MG63 (cell line): ENCODE data around the gene STXBP4. TPM values are rescaled to one million over a fixed set of nuclear protein-coding genes. Genes with fewer than 3 reads are reported as not detected.

Source experiments
- DNase-seq: peaks from one replicate; pipeline ENCODE4 v3.0.0-alpha.2; 2020
- H3K27me3 ChIP-seq: fragments of 250-450 bp; sonication (Bioruptor Pico); 2 replicates; pipeline ENCODE4 v1.5.1; 2020; ENCODE audit warnings: mild to moderate bottlenecking, moderate library complexity
- H3K36me3 ChIP-seq: fragments of 250-450 bp; sonication (Bioruptor Pico); 2 replicates; pipeline ENCODE4 v1.5.1; 2020; ENCODE audit warnings: mild to moderate bottlenecking, moderate library complexity
- H3K4me3 ChIP-seq: fragments of 250-450 bp; sonication (Bioruptor Pico); 2 replicates; pipeline ENCODE4 v1.5.1; 2020; ENCODE audit warnings: mild to moderate bottlenecking, moderate library complexity
- H3K9me3 ChIP-seq: fragments of 250-450 bp; sonication (Bioruptor Pico); 2 replicates; pipeline ENCODE4 v1.5.1; 2020; ENCODE audit warnings: mild to moderate bottlenecking, moderate library complexity
- total RNA-seq: library from RNA; depleted of rRNA; stranded (reverse); fragments of >200 nt; shearing (Covaris generic); gene quantifications from 2 replicates; pipeline ENCODE4 v1.2.3, GENCODE V29; 2014; ENCODE audit warnings: low replicate concordance

STXBP4 gene
- total RNA-seq, 1 experiment from 2014 or later = 28.1 TPM

DNA sequence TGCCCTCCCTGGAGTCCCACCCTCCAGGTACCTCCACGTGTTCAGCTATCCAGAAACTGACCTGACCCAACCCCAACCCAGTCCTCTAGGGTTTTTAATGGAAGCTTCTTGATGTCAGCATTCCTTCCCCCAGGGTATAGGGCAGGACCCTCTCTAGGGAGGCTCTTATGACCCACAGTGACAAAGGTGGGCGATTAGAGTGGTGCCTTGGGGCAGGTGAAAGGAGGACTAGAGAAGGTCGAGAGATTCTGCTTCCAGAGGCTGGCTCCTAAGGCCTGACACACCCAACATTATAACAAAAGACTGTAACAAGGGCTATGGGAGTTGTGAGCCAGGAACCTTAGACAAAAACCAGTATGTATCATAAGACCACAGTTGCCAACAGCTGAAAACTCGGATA is 17.3 kb upstream of the STXBP4 start:
- Histone ChIP-seq H3K36me3 (peaks cover 47% of the 10 kb centered on the region), H3K4me3 (no peak overlapping the region), H3K27me3 (no peaks in the 10 kb centered on the region), H3K9me3 (no peaks in the 10 kb centered on the region)
- DNase-seq = no peak

DNA sequence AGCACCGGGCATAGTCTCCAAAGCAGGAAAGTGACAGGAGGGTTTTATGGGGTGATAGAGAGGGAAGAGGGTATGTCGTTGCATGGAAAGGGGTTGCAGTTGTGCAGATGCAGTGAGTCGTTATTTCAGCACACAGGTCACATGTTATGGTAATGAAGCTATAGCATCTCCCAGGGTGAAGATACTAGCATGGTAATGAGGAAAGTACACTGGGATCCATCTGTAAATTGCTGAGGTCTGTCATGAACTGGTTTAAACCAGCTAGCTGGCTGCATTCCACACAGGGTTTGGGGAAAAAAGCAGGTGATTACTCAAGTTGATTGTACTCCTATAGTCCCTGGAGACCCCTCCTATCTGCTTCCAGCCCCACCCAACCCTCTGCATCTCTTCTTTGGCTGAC is 11.8 kb upstream of the STXBP4 start:
- Histone ChIP-seq H3K9me3 (no peaks in the 10 kb centered on the region), H3K27me3 (no peaks in the 10 kb centered on the region), H3K4me3 (no peak overlapping the region), H3K36me3 (peaks cover 63% of the 10 kb centered on the region)
- no peak for DNase-seq

DNA sequence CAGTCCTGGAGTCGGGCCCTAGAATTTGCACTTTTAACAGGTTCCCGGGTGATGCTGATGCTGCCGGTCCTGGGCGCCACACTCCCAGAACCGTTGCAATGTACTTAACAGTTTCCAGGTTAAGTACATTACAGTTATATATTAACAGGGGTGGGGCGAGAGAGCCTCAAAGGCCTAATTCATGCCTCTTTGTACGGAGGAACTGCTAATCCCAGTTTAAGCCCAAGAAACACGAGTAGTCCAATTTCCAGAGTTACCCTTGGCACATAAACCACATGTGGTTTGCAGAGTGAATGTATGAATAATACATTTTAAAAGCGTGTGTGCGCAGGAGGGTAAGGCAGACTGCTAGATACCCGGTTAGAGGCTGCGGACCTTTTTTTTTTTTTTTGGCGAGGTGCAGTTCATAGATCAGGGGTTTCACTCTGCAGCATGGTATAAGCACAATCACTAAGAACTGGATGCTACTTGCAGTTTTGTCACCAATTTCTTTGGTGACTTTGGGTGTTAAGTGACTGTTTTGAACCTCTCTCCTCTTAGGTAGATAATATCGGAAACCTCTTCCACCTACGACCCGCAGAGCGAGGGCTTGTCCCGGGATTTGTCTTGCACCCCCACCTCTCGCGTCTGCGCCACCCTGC is 824 bp upstream of the STXBP4 start:
- Histone ChIP-seq H3K27me3 (no peaks in the 10 kb centered on the region), H3K36me3 (peaks cover 36% of the 10 kb centered on the region), H3K4me3 (peak overlapping the region; percentile 85), H3K9me3 (no peaks in the 10 kb centered on the region)
- peak; percentile 18 for DNase-seq

DNA sequence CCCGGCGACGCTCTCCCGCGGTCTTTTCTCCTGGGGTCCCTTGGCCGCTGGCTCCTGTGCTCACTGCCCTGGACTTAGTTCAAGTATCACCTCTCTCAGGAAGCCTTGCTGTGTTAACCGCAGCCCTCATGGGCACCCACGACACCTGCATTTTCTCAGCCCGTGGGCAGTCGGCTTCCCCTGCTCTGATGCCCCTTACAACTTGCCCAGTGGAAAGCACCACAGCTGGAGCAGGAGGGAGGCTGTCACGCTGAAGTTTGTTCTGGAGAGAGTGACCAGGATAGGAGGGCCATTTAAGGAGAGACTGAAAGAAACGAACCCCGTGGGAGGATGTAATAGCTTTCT is 395 bp downstream of the STXBP4 start:
- DNase-seq = no peak
- Histone ChIP-seq H3K36me3 (peaks cover 24% of the 10 kb centered on the region), H3K9me3 (no peaks in the 10 kb centered on the region), H3K27me3 (no peaks in the 10 kb centered on the region), H3K4me3 (peak overlapping the region; percentile 85)

DNA sequence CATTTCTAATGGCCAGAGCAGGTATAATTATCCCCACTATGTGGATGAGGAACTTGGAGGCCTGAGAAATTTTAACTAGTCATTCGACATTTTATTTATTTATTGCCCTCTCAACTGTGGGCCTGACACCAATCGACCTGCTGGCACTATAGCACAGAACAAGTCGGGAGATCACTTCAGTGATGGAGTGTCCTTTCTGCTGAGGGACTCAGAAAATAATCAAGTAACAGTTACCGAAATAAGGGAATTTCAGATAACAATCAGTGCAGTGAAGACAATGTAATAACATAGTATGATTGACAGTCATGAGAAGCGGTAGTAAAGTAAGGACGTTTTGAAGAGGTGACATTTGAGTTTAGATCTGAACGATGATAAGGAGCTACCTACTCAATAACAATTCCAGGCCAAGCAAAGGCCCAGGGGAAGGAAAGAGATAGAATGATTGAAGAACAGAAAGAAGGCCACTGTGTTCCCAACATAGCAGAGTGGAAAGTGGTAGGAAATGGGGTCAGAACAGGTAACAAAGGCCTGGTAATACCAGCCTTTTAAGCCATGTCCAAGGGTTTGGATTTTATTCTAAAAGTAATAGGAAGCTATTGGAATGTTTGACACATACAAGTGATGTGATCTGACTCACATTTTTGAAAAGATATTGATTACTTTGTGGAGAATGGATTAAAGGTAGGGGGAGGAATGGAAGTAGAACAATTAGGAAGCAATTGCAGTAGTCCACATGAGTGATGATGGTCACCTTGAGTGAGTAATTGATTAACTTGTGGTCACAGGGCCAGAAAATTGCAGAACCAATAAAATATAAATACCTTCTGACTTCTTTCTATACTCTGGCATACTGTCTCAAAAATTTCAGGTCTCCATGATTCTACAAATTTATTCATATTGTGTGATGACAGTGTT is 1.4 kb downstream of the STXBP4 start:
- no peak for DNase-seq
- no peaks in the 10 kb centered on the region for H3K27me3 ChIP-seq
- no peaks in the 10 kb centered on the region for H3K9me3 ChIP-seq
- H3K4me3 ChIP-seq = peak overlapping the region; percentile 85
- H3K36me3 ChIP-seq = peaks cover 14% of the 10 kb centered on the region

DNA sequence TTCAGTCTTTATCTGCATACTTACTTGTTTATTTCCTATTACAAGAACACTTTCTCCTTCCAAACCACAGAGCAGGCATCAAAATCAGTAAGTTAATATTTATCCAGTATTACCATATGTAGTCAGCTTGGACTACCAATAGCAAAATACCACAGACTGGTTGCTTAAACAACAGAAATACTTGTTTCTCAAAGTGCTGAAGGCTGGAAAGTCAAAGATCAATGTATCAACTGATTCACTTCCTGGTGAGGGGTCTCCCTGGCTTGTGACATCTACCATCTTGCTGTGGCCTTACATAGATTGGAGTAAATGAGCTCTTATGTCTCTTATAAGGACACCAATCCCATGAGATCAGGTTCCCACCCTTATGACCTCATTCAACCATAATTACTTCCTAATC is 2.6 kb downstream of the STXBP4 start:
- no peaks in the 10 kb centered on the region for H3K27me3 ChIP-seq
- peaks cover 5% of the 10 kb centered on the region for H3K36me3 ChIP-seq
- H3K9me3 ChIP-seq = no peaks in the 10 kb centered on the region
- DNase-seq = no peak
- no peak overlapping the region for H3K4me3 ChIP-seq

DNA sequence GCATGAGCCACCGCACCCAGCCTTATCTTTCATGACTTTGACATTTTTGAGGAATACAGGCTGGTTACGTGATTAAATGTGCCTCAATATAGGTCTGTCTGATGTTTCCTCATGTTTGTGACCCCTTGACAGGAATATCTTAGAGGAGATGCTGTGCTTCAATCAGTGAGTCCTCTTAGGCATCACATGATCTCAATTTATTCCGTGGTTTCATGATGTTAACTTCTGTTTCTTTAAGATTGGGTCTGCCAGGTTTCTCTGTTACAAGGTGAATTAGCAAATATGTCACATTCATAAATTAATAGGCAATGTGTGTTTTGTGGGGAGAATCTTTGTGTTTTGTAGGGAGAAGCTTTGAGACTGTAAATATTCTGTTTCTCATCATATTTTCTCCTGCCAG is 3.3 kb downstream of the STXBP4 start:
- Histone ChIP-seq H3K27me3 (no peaks in the 10 kb centered on the region), H3K36me3 (no peaks in the 10 kb centered on the region), H3K4me3 (no peak overlapping the region), H3K9me3 (no peaks in the 10 kb centered on the region)
- DNase-seq = no peak

DNA sequence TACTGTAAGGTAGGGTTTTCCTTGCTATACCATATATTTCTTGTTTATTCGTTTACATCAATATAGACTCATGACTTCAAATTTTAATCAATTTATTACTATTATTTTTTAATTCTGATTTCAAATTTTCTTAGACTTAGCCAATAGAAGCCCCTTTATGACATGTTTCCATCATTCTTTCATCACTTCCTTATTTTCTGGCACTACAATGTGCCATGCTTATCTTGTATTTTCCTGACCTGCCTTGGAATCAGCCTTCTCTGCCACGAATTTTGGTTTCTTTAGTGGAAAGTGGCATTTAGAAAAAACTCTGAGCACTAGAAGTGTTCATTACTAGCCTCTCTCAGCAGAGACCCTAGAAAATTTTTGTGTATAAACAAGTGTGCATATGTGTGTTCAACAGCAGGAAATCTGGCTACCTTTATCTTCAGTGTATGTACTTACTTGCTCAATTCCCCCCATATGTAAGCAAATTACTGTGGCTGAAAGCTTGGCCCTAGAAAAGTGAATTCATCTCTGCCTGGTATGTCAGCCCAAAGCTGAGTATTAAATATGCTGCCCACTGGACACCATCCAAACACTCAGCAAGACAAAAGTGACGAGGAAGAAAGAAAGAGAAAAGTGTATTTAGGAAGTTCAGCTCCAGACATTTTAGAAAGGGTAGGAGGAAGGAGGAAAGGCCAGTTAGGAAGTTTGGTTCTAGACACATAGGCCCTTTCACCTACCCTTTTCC is 4.0 kb downstream of the STXBP4 start:
- DNase-seq = no peak

DNA sequence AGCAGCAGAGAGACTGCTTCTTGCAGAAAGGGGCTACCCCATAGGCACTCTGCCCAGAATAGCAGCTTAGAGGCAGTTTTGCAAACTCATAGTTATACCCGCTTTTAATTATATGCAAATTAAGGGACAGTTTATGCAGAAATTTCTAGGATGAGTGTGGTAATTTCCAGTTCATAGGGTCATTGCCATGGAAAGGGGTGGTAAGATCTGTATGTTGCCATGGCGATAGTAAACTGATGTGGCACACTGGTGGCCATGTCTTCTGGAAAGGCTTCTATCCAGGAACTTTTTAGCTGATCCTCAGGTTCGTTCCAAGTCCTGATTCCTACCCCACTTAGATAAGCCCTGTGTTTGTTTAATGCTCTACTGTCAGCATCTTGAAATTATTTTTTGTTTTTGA is 6.2 kb downstream of the STXBP4 start:
- Histone ChIP-seq H3K4me3 (no peak overlapping the region), H3K27me3 (no peaks in the 10 kb centered on the region), H3K36me3 (no peaks in the 10 kb centered on the region), H3K9me3 (peaks cover 5% of the 10 kb centered on the region; the same call in 1 of the 2 replicates)
- DNase-seq = no peak

More for the DNA sequence above, 4.0 kb downstream of the STXBP4 start:
- H3K9me3 ChIP-seq = no peaks in the 10 kb centered on the region
- H3K27me3 ChIP-seq = no peaks in the 10 kb centered on the region
- H3K36me3 ChIP-seq = no peaks in the 10 kb centered on the region
- H3K4me3 ChIP-seq = no peak overlapping the region

DNA sequence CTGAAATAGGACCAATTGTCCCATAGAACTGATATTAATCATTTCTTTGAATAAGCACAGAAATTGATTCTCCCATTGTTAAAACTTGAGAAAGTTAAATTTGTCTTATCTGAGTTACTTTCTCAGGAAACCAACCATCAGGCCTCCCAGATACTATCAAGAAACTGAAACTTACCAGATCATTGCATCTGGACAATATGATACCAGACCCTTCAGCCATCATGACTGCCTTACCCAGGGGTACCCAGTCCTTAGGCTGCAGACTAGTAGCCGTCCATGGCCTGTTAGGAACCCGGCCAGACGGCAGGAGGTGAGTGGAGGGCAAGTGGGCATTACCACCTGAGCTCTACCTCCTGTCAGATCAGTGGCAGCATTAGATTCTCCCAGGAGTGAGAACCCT is 7.8 kb downstream of the STXBP4 start:
- H3K27me3 ChIP-seq = no peaks in the 10 kb centered on the region
- H3K9me3 ChIP-seq = peaks cover 11% of the 10 kb centered on the region; the same call in 1 of the 2 replicates
- H3K4me3 ChIP-seq = no peak overlapping the region
- no peaks in the 10 kb centered on the region for H3K36me3 ChIP-seq
- DNase-seq = no peak

DNA sequence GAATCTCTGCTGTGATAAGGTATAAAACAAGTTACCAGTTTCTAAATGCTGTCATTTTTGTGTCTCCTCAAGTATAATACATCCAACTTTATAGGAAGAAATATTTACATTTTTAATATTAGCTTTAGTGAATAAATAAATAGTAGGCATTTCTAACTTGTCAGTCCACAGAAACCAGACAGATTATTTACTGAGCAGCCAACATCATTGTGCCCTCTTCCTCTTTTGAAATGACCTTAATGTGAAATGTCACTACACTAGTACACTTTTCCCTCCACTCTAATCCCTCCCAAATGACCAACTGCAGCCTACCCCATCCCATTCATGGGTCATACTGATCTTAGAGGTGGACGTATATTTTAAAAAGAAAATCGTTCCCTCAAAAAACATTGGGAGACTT is 9.2 kb downstream of the STXBP4 start:
- Histone ChIP-seq H3K9me3 (peaks cover 14% of the 10 kb centered on the region; the same call in 1 of the 2 replicates), H3K36me3 (no peaks in the 10 kb centered on the region)

DNA sequence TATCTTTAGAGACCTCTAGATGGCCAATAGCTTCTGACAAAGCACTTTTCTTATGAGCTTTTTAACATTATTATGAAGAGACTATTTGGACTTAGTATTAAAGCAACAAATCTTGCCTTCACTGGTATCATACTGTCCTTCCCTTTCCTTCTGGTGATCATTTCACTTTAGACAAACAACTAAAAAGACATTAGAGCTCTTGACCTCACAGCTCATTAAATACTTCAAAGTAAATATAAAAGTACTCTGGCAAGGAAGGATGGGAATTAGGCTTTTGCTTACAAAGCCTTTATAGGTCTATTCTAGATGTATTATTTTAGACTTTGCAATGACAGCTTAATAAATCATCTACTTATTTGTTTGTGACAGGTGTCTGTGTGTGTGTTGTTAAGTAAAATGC is 11.1 kb downstream of the STXBP4 start:
- DNase-seq = no peak
- Histone ChIP-seq H3K9me3 (peaks cover 14% of the 10 kb centered on the region; the same call in 1 of the 2 replicates), H3K36me3 (no peaks in the 10 kb centered on the region), H3K4me3 (no peak overlapping the region), H3K27me3 (no peaks in the 10 kb centered on the region)

More for the DNA sequence above, 9.2 kb downstream of the STXBP4 start:
- no peak overlapping the region for H3K4me3 ChIP-seq
- no peak for DNase-seq
- no peaks in the 10 kb centered on the region for H3K27me3 ChIP-seq

DNA sequence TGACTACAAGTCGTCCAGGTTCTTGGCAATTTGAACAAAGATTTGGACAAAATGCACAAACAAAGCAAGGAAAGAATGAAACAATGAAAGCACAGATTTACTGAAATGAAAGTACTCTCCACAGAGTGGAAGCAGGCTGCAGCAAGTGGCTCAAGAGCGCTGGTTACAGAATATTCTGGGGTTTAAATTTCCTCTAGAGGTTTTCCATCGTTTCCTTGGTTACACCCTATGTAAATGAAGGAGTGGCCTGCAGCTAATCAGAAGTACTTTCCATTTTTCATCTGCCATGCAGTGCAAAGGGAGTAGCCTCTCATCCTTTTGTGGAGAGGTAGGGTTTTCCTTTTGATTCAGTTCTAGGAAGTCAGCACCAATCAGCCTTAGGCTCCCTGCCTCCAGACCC is 11.8 kb downstream of the STXBP4 start:
- peaks cover 14% of the 10 kb centered on the region; the same call in 1 of the 2 replicates for H3K9me3 ChIP-seq
- H3K4me3 ChIP-seq = no peak overlapping the region
- no peaks in the 10 kb centered on the region for H3K36me3 ChIP-seq
- DNase-seq = no peak
- H3K27me3 ChIP-seq = no peaks in the 10 kb centered on the region

DNA sequence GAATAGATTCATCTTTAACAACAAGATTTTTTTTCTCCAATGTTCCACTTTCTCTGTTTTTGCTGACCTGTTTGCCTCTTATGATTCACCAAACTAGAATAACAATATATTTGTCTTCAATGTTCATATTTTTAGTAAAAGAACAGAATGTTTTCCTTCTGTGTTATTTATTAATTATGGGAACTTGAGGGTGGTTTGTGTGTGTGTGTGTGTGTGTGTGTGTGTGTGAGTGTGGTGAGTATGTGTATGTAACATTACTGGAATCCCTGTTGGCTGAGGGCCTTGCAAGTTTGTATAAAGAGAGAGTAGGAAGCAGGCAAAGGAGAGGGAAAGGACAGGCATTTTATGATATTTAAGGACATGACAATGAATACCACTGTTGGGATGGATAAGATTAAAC is 13.8 kb downstream of the STXBP4 start:
- H3K4me3 ChIP-seq = no peak overlapping the region
- DNase-seq = no peak
- H3K36me3 ChIP-seq = no peaks in the 10 kb centered on the region
- H3K9me3 ChIP-seq = peaks cover 14% of the 10 kb centered on the region; the same call in 1 of the 2 replicates
- H3K27me3 ChIP-seq = no peaks in the 10 kb centered on the region

DNA sequence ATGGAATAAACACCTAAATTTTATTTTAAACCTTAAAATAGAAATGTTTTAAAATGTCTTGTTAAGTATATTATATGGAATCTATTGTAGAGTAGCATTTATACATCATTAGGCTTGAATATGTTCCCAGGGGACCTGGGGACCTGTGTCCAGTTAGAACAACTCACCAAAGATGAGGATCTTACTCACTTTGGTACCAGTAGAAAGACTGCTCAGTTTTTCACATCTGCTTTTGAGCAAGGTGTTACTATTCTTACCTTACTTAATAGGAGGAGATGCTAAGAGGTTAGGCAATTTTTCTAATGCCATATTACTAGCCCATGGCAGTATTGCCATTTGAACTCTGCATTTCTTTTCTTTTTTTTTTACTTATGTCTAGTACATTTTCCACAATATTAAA is 14.7 kb downstream of the STXBP4 start:
- no peak for DNase-seq
- H3K4me3 ChIP-seq = no peak overlapping the region
- H3K36me3 ChIP-seq = no peaks in the 10 kb centered on the region
- H3K9me3 ChIP-seq = peaks cover 14% of the 10 kb centered on the region; the same call in 1 of the 2 replicates
- no peaks in the 10 kb centered on the region for H3K27me3 ChIP-seq

DNA sequence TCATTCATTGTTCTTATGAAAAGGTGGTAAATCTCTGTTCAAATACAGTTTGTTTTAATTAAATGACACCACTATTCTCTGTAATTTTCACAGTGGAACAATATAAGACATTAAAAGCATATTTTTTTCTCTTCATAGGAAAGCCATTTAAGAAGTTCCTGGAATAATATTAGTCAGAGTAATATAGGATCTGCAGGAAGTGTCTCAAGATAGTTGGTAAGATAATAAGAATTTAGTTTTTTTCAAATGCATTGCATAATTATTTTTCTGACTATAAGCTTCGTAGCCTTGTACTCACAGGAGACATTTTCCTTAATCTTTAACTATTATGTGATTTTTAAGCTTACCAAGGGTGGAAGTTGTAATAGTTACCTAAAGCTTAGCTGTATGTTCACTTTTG is 16.9 kb downstream of the STXBP4 start:
- Histone ChIP-seq H3K9me3 (0 out of 2 replicates have a peak, but pooled peaks cover 3% of the 10 kb centered on the region), H3K36me3 (no peaks in the 10 kb centered on the region), H3K4me3 (no peak overlapping the region), H3K27me3 (no peaks in the 10 kb centered on the region)
- no peak for DNase-seq

DNA sequence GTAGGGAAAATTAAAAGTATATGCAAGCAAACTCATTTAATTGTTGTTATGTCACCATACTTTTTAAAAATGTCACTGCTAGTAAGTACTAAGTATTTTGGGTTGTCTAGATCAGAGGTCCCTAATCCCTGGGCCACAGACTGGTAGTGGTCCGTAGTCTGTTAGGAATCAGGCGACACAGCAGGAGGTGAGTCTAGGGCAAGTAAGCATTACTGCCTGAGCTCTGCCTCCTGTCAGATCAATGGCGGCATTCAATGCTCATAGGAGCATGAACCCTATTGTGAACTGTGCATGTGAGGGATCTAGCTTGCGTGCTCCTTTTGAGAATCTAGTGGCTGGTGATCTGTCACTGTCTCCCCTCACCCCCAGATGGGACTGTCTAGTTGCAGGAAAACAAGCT is 21.6 kb downstream of the STXBP4 start:
- no peaks in the 10 kb centered on the region for H3K27me3 ChIP-seq
- no peaks in the 10 kb centered on the region for H3K36me3 ChIP-seq
- DNase-seq = no peak
- no peaks in the 10 kb centered on the region for H3K9me3 ChIP-seq
- H3K4me3 ChIP-seq = no peak overlapping the region
